ENCODE data around the gene VCL.

GRCh38 chr10:74021248-74022055, 23.5 kb downstream of the VCL start:
- TF ChIP-seq GATA2 (IDR thresholded peaks at IDR 0.05; ENCODE audit: low read depth, low read length) (no peak), GATA3 (IDR thresholded peaks at IDR 0.05; ENCODE audit: low read depth, low read length) (no peak)

Data from SH-SY5Y (cell line).